Activated B cell treated with CpG ODN at 0.5 μM for 24 hours (primary cell): Measurements from ENCODE around the gene MOB2. TPM values are rescaled to one million over a fixed set of nuclear protein-coding genes. Genes with fewer than 3 reads are reported as not detected.

ENCODE experiments used
- ATAC-seq: fragments of 200-7000 bp; cut with Tn5 transposase; one replicate; pipeline ENCODE4 v1.10.0; 2021; ENCODE audit warnings: low read depth, mild to moderate bottlenecking, moderate library complexity
- CTCF ChIA-PET: fragments of 350-600 bp; sonication (Branson Sonifier 250); formaldehyde crosslinking; loops from one replicate; lab custom pipeline; 2021; ENCODE audit warnings: antibody characterized with exemption; lab: Charles Lee
- POLR2A ChIA-PET: fragments of 350-600 bp; sonication (Branson Sonifier 250); formaldehyde crosslinking; loops from one replicate; lab custom pipeline; 2021; ENCODE audit warnings: antibody characterized with exemption; lab: Charles Lee
- DNase-seq: peaks from one replicate; pipeline ENCODE4 v3.0.0; 2022
- H3K27ac Mint-ChIP-seq: one replicate; pipeline ENCODE4 v1.8.0; 2020; ENCODE audit warnings: mixed read lengths
- H3K27me3 Mint-ChIP-seq: one replicate; pipeline ENCODE4 v1.8.0; 2021; ENCODE audit warnings: mixed read lengths
- H3K36me3 Mint-ChIP-seq: one replicate; pipeline ENCODE4 v1.8.0; 2021; ENCODE audit warnings: low read depth, mixed read lengths
- H3K4me1 Mint-ChIP-seq: one replicate; pipeline ENCODE4 v1.8.0; 2021; ENCODE audit warnings: mixed read lengths
- H3K4me3 Mint-ChIP-seq: one replicate; pipeline ENCODE4 v1.8.0; 2020; ENCODE audit warnings: mild to moderate bottlenecking, mixed read lengths
- H3K9me3 Mint-ChIP-seq: one replicate; pipeline ENCODE4 v1.8.0; 2020; ENCODE audit warnings: mixed read lengths
- intact Hi-C: fragments of 100-400 bp; cut with micrococcal nuclease; formaldehyde crosslinking; loops from one replicate; pipeline ENCODE4 v1.15.1; 2024
- total RNA-seq: library from RNA; stranded (reverse); gene quantifications from 2 replicates; pipeline ENCODE4 v1.2.3, GENCODE V29; 2022
- TF ChIP-seq, protein P1 (sequence below): fragments of 200-600 bp; IDR thresholded peaks from one replicate; pipeline ENCODE4 v1.8.0; 2022; ENCODE audit warnings: antibody characterized with exemption, mild to moderate bottlenecking

MOB2 gene
- total RNA-seq, 1 donor from 2014 or later = 29.5 TPM

DNA sequence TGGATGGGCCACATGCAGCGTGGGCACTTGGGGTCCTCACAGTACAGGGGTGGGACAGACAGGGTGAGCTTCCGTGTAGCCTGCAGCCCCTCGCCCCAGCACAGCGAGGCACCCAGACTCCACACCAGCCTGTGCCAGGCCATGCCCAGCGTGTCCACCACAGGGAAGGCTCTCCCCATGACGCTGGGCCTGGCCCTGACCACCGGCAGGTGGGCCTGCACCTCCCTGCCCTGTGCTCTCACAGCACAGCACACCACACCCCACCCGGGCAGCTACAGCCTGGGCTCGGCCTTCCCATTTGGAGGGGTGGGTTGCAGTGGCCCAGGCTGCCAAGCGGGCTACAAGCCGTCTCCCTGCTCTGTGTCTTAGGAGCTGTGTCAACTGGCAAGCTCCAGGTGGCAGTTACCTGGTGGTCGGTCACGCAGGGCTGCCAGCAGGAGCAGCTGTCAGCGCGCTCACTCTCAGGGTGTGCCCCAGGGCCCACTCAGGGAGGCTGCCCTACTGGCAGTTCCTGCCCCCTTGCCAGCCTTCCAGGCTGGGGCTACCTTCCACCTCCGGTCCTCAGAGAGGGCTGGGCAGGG is 4.6 kb downstream of the MOB2 start:
- no peak for ATAC-seq
- peaks cover 17% of the 10 kb centered on the region for H3K4me1 Mint-ChIP-seq

DNA sequence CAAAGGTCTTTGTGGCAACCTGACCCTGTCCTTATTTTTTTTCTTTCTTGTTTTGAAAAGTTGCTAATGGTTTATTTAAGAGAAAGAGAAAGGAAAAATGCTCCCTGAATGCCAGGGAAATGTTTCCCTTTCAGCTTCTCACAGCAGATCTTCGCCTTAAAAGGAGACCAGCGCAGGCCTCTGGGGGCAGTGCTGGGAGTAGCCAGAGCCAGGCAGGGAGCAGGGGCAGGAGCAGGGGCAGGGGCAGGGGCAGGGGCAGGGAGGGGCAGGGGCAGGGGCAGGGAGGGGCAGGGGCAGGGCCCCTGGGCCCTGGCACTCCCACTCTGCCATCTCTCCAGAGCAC is 5.1 kb downstream of the MOB2 start:
- no peak for ATAC-seq
- ChIA-PET CTCF (no interaction called here), POLR2A (no interaction called here)
- intact Hi-C loops = loop anchor here (10.0 kb wide), 1 partner anchor 617 kb away; no protein-coding TSS in a partner anchor
- TF ChIP-seq, protein P1, sequence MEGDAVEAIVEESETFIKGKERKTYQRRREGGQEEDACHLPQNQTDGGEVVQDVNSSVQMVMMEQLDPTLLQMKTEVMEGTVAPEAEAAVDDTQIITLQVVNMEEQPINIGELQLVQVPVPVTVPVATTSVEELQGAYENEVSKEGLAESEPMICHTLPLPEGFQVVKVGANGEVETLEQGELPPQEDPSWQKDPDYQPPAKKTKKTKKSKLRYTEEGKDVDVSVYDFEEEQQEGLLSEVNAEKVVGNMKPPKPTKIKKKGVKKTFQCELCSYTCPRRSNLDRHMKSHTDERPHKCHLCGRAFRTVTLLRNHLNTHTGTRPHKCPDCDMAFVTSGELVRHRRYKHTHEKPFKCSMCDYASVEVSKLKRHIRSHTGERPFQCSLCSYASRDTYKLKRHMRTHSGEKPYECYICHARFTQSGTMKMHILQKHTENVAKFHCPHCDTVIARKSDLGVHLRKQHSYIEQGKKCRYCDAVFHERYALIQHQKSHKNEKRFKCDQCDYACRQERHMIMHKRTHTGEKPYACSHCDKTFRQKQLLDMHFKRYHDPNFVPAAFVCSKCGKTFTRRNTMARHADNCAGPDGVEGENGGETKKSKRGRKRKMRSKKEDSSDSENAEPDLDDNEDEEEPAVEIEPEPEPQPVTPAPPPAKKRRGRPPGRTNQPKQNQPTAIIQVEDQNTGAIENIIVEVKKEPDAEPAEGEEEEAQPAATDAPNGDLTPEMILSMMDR = no peak
- no peak overlapping the region for H3K27ac Mint-ChIP-seq
- H3K9me3 Mint-ChIP-seq = no peaks in the 10 kb centered on the region
- H3K4me1 Mint-ChIP-seq = peaks cover 16% of the 10 kb centered on the region
- H3K4me3 Mint-ChIP-seq = no peak overlapping the region
- peaks cover 43% of the 10 kb centered on the region for H3K36me3 Mint-ChIP-seq
- no peak for DNase-seq
- no peaks in the 10 kb centered on the region for H3K27me3 Mint-ChIP-seq

More for the DNA sequence above, 4.6 kb downstream of the MOB2 start:
- H3K27me3 Mint-ChIP-seq = no peaks in the 10 kb centered on the region
- H3K9me3 Mint-ChIP-seq = no peaks in the 10 kb centered on the region
- CTCF ChIA-PET = no interaction called here
- H3K27ac Mint-ChIP-seq = no peak overlapping the region
- TF ChIP-seq, protein P1 = no peak
- H3K4me3 Mint-ChIP-seq = no peak overlapping the region
- H3K36me3 Mint-ChIP-seq = peaks cover 38% of the 10 kb centered on the region
- DNase-seq = no peak
- POLR2A ChIA-PET = no interaction called here
- intact Hi-C loops = loop anchor here (10.0 kb wide), 1 partner anchor 617 kb away; no protein-coding TSS in a partner anchor

DNA sequence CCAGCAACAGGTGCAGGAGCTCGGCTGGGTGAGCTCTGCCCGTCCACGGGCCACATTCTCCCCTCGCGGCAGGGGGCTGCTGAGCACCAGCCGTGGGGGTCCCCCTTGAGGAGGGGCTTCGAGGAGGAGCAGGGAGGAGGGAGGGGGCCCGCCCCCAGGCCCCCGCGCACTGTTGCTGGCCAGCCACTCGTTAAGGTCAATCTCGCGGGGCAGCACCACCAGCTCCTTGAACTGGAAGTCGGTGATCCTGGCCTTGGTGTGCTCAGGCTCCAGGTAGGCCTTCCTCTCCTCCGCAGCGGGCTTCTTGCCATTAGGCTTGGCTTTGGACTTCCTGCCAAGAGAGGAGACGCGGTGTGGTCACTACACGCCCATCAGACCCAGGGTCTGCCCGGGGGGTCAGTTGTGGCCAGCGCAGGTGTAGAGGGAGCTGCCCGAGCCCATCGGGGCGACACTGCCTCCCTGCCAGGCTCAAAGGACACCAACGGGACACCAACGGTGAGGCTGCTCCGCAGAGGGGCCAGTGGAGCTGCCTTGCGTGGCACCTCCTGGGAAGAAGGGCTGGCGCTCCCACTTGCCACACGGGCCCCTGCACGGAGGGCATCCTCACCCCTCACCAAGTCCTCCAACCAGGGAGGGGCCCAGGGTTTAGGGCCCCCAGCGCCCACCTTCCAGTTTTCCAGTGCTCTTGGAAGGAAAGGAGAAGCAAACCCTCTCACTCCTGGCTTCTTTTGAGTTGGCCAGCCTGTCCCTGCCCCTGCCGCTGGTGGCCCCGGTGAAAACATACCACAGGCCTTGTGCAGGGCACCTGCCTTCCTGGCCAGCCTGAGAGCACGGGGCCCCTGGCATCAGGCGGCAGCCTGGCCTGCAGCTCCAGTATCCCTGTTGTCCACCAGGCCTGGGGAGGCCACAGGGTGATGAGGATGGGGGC is 5.8 kb downstream of the MOB2 start:
- H3K27me3 Mint-ChIP-seq = no peaks in the 10 kb centered on the region
- H3K4me3 Mint-ChIP-seq = no peak overlapping the region
- TF ChIP-seq, protein P1 = no peak
- H3K9me3 Mint-ChIP-seq = no peaks in the 10 kb centered on the region
- intact Hi-C loops = loop anchor here (10.0 kb wide), 1 partner anchor 616 kb away; no protein-coding TSS in a partner anchor
- DNase-seq = no peak
- peaks cover 49% of the 10 kb centered on the region for H3K36me3 Mint-ChIP-seq
- H3K4me1 Mint-ChIP-seq = peaks cover 9% of the 10 kb centered on the region
- POLR2A ChIA-PET = no interaction called here
- no peak overlapping the region for H3K27ac Mint-ChIP-seq
- no peak for ATAC-seq
- CTCF ChIA-PET = no interaction called here

DNA sequence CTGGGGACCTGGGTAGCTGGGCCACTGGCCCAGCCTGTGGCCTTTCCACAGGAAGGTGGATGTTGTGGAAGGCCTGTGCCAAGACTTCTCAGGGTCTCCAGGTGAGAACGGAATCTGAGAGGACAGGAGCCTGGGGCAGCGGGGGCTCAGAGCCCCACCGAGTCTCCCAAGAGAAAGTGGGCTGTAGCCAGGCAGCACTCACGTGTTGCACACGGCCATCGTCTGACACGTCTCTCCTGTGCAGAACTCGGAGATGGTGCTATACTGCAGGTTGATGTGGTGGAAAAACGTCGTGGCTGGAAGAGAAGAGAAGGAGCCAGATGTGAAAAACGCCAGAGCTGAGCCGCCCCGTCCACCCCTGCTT is 6.4 kb downstream of the MOB2 start:
- no peaks in the 10 kb centered on the region for H3K27me3 Mint-ChIP-seq
- ChIA-PET POLR2A (no interaction called here), CTCF (no interaction called here)
- no peak overlapping the region for H3K4me3 Mint-ChIP-seq
- peaks cover 54% of the 10 kb centered on the region for H3K36me3 Mint-ChIP-seq
- ATAC-seq = no peak
- TF ChIP-seq, protein P1 = no peak
- no peaks in the 10 kb centered on the region for H3K9me3 Mint-ChIP-seq
- H3K27ac Mint-ChIP-seq = no peak overlapping the region
- intact Hi-C loops = loop anchor here (10.0 kb wide), 1 partner anchor 615 kb away; no protein-coding TSS in a partner anchor
- peaks cover 3% of the 10 kb centered on the region for H3K4me1 Mint-ChIP-seq
- DNase-seq = no peak

DNA sequence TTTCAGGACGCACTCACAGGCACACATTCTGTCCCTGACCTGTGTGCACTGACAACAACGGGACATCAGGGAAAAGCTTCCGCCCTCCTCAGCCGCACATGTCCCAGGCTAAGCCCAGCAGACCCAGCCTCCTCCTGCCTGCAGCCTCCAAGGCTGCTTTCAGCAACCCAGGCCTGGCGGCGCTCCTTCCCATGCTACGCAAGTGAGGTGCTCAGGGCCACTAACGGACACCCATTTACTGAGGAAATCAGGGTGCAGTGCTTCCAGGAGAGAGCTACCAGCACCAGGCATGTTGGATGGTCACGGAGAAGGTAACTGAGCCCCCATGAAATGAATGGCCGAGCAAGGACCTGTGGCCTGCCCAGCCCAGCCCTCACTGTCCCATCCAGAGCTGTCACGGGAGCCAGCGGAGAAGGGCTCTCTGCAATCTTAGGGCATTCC is 6.9 kb downstream of the MOB2 start:
- ChIA-PET POLR2A (no interaction called here), CTCF (no interaction called here)
- no peak for ATAC-seq
- no peak for DNase-seq
- Mint-ChIP-seq H3K27me3 (no peaks in the 10 kb centered on the region), H3K27ac (no peak overlapping the region), H3K36me3 (peaks cover 55% of the 10 kb centered on the region), H3K4me1 (no peaks in the 10 kb centered on the region), H3K9me3 (no peaks in the 10 kb centered on the region), H3K4me3 (no peak overlapping the region)
- intact Hi-C loops = loop anchor here (10.0 kb wide), 1 partner anchor 615 kb away; no protein-coding TSS in a partner anchor
- TF ChIP-seq, protein P1 = no peak
